Activated CD8-positive, alpha-beta memory T cell treated with anti-CD3 and anti-CD28 coated beads for 24 hours (primary cell): ENCODE results near the gene PSMG2.
A peak's percentile ranks its signal among the peaks of the same experiment; 100 is the strongest.

Source experiments
- DNase-seq: peaks from one replicate; pipeline ENCODE4 v3.0.0-alpha.2; 2020

PSMG2 gene, protein sequence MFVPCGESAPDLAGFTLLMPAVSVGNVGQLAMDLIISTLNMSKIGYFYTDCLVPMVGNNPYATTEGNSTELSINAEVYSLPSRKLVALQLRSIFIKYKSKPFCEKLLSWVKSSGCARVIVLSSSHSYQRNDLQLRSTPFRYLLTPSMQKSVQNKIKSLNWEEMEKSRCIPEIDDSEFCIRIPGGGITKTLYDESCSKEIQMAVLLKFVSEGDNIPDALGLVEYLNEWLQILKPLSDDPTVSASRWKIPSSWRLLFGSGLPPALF

DNA sequence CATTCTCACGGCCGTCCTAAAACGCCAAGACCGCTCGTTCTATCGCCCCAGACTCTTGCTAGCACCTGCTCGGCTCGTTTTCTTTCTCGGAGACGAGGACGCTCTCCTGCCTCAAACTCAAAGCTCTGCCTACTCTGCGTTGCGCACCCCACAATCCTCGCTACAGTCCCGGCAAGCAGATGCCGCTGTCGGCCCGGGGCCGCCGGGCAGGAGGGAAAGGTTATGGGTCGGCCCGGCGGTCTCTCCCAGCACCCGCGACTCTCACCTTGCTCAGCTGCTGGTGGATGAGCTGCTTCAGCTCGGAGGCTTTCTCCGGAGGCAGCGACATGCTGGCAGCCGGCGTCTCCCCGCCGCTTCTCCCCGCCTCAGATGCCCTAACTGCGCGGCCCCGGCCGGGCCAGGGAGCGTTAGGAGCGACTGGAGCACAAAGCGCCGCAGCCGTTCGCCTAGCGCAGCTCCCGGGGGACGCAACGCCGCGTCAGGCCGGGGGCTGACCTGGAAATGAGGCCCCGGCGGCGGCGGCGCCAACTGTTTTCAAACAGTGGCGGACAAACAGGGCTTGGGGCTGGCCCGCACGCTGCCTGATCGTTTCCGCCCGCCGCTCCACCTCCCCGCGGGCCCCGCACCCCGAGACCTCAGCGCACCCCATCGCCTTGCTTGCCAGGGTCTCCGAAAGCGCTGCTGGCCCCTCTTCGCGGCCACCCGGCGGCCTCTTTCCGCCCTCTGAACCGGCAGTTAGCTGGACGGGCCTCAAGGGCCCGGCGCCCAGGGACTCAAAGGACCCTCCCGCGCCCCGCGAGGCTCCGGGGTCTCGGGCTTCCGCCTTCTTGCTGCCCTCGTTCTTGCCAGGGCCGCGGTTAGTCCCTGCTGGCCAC, at the start of gene PSMG2, which contains the start of gene CEP76:
Gene PSMG2, plus strand, starts transcription at position 822 of the 875 bp plus-strand sequence. CDS start 66 bp downstream, outside the sequence.
Gene CEP76, minus strand, starts transcription at position 503 of the 875 bp plus-strand sequence. Its CDS starts 175 bp downstream, at position 328.
- DNase-seq = peak; percentile 96

DNA sequence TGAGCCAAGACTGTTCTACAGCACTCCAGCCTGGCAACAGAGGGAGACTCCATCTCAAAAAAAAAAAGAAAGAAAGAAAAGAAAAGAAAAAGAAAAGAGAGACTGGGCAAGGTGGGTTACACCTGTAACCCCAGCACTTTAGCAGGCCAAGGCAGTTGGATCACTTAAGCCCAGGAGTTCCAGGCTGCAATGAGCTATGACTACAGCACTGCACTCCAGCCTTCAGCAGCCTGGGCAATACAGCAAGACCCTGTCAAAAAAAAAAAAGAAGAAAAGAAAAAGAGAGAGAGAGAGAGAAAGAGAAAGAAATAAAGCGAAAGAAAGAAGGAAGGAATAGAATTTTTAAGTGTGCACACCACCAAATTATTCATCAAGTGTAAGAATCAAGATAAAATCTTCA, 47.9 kb upstream of the PSMG2 start:
- DNase-seq = no peak

DNA sequence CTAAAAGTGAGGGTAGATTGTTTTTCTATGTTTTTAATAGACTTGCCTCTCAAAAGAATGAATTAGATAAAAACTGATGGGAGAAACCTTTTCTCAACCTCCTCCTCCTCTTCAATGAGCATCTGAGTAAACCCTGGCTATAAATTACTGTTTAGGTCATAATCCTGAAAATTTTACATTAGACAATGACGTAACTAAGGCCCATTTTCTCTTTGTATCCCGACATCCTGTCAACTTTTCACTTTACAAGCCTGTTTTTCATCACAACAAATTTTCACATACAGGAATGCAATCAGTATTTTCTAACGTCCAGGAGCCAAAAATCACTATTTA, 46.3 kb upstream of the PSMG2 start:
- DNase-seq = no peak

DNA sequence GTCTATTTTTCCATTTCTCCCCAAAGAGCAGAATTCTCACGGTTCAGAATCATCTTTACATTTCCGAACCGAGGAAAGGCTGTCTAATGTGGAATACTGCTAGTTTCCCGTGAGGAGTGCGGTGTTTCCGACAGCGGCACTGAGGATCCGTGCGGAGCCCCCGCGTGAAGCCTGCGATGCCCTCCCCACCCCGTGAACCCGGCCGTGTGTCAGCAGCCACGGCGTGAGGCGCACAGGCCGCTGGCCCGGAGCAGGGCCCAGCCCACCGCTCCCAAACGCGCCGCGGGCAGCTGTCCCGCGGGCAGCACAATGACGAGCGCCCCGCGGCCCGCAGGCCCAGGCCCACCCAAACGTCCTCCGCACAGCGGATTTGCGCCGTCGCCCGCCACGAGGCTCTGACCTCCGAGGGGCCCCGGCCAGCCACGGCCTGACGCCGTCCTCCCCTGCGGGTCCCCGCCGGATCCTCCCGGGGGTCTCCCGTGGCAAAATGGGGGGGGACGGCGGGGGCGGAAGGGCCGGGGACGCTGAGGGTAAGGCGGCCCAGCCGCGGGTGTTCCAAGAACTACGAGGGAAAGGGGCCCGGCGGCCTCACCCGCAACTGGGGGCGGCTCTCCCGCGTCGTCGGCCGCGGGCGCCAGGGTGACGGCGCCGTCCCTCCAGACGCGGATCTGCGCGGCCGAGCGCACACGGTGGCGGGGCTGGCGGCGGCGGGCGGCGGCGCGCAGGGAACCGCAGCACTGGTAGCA, 45.7 kb upstream of the PSMG2 start:
- DNase-seq = no peak

DNA sequence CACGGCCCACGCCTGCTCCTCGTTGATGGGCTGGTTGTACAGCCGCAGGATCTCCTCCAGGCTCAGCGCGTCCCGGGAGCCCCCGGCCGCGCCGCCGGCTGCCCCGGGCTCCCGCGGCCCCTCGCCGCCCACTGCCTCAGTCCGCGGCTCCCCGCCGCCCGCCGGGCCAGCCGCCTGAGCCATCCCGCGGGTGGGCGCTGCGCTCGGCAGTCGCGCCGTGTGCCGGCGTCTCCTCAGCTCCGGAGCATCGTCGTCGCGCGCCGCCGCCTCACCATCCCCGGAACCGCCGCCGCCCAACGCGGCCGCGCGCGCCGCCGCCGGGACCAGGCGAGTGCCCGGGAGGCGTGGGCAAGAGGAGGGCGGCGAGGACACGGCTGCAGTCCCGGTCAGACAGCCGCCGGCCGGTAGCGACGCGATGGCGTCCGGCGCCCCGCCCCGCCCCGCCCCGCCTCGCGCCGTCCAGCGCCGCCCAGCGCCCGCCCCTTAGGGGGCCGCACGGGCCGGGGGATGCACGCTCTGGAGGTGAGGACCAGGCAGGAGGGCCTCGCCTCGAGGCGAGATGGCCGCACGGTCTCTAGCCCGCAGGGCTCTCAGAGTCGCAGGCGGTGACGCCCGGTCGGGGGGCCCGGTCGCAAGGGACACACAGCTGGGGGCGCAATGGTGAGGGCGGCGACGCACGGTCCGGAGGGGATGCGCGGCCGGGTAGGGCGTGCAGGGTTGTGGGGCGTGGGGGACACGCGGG, 45.0 kb upstream of the PSMG2 start, which contains the start of gene SPIRE1:
Gene SPIRE1, minus strand, starts transcription at position 424 of the 742 bp plus-strand sequence. Its CDS starts 241 bp downstream, at position 183.
- peak; percentile 80 for DNase-seq

DNA sequence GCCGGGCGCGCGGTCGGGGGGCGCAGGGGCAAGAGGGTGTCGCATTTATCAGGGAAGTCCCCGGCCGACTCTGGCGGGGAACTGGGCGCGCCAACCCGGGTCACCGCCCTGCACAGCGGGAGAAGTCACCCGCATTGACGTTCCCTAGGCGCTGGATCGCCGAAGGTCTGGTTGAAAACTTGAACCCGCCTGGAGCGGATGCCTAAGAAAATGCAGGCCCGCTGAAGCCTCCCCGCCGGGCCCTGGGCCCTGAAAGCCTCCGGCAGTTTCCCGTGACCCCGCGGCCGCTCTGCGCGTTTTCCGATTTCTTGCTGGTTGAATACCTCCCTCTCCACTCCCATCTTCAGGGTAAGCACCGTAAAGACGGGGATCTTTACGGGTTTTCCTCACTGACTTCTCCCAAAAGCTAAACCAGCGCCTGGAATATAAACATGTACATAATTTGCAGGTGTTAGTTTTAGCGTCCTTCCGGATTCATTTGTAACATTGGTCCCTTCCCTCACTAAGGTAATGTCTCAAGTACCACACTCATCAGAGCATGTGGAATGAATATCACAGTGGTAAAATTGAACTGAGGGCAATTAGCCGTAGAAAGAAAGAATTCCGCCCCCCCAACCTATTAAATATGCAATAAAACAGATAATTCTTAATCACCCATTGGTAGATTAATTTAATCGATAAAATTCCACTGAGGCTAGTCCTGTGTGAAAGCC, 44.3 kb upstream of the PSMG2 start:
- DNase-seq = no peak

DNA sequence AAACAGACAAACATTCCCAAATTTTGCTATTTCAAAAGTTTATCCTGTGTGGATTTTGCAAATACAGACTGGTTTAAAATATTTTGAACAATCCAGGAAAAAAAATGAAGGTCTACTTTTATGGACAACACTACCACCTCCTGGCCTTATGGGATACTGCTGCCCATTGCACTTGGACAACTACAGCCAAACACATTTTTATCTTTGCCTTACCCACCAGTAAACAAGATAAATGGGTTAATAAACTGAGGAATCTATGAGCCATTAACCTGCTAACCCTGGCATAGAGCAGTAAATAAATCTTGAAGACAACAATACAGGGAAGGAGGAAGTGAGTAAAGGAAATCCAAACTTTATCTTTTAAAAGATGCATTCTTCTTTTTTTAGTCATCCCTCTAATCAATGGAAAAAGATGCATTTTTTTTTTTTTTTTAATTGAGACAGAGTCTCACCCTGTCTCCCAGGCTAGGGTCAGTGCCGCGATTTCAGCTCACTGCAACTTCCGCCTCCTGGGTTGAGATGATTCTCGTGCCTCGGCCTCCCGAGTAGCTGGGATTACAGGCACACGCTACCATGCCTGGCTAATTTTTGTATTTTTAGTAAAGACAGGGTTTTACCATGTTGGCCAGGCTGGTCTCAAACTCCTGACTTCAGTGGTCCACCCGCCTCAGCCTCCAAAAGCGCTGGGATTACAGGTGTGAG, 42.8 kb upstream of the PSMG2 start:
- DNase-seq = no peak

DNA sequence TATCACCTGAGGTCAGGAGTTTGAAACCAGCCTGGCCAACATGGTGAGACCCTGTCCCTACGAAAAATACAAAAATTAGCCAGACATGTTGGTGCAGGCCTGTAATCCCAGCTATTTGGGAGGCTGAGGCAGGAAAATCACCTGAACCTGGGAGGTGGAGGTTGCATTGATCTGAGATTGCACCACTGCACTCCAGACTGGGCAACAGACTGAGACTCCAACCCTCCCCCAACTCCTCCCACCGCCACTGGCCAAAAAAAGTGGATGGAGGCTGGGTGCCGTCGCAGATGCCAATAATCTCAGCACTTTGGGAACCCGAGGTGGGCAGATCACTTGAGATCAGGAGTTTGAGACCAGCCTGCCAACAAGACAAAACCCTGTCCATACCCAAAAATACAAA, 34.8 kb upstream of the PSMG2 start:
- no peak for DNase-seq

DNA sequence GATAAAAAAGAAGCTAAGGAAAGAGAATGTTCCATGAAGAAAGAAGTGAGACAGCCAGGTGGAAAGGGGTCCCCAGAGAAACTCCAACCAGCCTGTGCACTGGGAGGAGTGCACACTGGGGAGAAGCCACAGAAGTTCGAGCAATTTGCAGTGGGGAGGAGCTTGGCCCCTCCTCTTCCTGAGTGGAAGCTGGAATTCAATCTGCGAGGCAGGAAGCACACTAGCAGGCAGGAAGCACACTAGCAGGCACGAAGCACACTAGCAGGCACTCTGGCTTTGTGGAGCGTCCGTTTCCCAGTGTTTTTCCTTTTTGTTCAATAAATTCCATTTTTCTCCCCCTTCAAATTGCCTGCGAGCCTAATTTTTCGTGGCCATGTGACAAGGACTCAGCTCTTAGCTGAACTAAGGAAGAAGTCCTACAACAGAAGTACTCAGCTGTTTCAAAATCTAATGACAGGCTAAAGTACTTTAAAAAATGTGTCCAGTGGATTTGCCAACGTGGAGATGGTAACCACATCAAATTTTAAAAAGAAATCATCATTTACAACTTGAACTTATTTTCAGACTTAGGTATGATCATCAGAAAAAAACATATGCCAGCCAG, 23.6 kb upstream of the PSMG2 start:
- DNase-seq = no peak

DNA sequence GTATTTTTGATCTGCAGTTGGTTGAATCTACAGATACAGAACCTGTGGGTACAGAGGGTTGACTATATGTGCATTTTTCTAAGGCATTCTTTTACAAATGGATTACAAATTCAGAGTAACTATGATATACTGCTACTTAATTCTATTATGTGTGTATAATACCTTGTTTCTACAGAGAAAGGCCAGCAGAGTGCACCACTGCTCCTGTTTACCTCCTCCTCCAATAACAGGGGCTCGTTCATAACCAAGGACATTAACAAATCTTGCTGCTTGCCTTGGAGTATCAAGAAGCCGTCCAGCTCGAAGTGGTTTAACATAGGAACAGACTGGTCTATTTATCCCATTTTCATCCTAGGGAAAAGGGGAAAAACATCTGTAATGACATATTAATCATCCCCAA, 16.7 kb upstream of the PSMG2 start:
- no peak for DNase-seq

DNA sequence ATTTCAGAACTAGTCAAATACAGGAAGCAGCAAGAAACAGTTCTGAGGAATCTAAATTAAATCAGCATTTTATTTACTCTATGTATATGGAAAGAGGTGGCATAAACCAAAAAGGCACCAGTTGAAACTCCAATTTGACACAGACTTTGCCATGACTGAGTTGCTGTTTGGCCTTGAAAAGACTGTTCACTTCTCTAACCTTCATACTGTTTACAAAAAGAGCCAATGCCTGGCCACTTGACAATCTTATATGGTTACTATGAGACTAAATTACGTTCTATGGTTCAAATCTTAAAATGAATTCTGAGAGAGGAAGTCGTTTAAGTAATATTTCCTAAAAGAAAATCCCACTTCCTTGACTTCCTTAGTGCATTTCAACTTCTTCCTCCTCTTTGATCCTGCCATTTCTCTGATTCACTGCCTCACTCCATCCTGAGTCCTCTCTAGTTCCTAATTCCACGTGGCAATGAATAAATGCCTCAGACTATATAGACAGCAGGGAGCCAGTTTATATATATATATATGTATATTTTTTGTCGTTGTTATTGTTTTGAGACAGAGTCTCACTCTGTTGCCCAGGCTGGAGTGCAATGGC, 13.5 kb upstream of the PSMG2 start:
- DNase-seq = no peak

DNA sequence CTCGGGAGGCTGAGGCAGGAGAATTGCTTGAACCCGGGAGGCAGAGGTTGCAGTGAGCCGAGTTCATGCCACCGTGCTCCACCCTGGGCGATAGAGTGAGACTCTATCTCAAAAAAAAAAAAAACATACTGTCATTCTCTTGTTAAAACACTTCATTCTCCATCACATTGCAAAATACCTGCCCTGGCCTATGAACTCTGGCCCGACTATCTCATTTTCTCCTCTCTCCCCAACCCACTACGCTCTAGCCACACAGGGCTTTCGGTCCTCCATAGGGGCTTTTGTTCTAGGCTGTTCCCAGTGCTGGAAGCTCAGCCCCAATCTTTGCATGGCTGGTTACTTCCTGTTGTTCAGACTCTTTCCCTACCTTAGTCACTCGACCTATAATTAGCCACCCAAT, 10.6 kb upstream of the PSMG2 start:
- no peak for DNase-seq

DNA sequence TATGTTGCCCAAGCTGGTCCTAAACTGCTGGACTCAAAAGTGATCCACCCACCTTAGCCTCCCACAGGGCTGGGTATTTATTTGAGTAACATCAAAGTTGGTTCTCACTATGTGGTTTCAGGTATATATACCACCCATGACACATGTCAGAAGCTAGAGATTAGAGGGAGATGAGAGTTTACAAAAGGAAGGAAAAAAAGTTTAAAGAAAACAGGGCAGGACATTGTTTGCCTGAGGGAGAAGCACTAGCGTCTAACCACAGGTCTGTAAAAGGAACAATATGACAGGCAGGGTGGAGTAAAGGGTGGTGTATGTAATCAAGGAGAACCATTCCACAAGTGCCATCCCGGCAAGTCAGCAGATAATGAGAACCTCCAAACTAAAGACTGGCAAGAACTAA, 8.8 kb upstream of the PSMG2 start:
- DNase-seq = no peak

DNA sequence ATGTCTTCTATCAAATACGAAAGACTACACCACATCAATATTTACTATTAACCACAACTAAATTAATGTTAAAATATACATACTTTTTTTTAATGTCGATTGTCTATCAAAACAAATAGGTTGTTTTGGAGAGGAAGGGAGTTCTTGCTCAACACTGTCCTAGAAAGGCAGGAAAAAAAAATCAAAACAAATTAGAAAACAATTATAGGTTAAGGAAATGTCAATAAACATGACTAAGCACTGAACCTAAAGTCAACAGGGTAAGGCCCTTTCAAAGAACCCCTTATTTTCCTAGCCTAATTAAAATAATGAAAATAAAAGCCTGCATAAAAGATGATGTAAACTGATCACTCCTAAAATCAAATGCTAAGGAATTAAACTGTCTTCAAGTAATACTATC, 3.1 kb upstream of the PSMG2 start:
- DNase-seq = no peak

DNA sequence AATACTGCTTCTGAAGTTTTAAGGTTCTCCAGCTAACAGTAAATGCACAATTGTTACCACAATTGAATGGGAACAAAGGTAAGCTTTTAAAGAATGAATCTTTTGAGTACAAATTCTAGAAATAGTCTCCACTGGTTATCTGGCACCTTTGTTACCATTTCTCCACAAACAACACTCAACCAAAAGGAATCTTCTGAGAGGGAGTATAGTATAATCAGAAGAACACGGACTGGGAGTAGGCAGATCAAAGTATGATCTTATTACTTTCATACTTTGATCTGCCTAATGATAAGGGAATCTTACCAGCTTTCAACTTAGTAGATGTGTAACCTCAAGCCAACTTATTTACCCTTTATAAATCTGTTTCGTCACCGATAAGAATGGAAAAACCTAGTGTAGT, 1.7 kb upstream of the PSMG2 start:
- no peak for DNase-seq

DNA sequence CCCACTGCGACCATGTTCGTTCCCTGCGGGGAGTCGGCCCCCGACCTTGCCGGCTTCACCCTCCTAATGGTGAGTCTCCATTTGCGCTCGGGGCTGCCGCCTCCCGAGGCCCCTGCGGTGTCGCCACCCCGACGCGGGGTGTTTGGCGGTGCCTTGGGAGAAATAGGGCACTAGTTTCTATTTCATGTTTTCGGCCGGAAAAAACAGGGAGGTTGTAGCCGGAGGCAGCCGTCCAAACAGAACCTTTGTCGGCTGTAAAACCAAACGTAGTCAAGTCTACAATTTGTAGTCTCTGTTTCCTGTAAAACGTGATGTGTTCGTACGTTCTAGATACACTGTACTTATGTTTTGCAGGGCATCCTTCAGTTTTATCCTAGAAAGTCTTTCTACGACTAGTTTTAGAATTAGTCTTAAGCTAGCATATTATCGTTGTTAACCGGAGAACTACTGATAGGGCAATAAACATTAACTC, 290 bp downstream of the PSMG2 start:
- DNase-seq = no peak

DNA sequence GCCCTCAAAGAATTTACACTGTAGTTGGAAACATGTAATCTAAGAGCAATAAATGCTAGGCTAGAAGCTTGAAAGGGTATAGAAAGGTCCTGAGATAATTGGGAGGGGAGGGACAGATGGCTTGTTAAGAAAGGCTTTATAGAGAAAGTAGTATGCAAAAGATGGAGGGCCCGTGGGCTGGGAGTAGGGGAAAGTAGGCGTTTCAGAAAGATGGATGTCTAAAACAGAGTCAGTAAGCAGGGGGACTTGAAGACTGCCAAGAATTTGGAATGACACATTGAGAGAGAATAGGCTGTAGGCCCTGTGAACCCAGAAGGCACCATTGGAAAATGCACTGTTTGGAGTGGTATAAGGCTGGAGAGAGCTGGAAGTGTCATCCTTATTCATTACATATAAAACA, 822 bp downstream of the PSMG2 start:
- no peak for DNase-seq

DNA sequence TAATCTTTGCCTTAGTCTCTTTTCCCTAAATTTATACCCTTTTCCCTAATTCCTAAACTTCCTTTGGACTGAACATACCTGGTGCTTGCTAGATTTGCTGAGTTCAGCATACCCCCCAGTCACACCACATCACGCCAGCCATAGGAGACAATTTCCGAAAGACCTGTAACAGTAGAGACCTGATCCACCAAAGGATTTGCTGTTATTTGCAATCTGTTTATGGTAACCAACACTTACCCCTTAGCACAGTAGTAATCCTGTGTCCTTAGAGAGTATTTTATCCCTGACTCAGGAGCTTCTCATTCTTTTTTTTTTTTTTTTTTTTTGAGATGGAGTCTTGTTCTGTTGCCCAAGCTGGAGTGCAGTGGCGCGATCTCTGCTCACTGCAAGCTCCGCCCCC, 8.6 kb downstream of the PSMG2 start:
- no peak for DNase-seq

DNA sequence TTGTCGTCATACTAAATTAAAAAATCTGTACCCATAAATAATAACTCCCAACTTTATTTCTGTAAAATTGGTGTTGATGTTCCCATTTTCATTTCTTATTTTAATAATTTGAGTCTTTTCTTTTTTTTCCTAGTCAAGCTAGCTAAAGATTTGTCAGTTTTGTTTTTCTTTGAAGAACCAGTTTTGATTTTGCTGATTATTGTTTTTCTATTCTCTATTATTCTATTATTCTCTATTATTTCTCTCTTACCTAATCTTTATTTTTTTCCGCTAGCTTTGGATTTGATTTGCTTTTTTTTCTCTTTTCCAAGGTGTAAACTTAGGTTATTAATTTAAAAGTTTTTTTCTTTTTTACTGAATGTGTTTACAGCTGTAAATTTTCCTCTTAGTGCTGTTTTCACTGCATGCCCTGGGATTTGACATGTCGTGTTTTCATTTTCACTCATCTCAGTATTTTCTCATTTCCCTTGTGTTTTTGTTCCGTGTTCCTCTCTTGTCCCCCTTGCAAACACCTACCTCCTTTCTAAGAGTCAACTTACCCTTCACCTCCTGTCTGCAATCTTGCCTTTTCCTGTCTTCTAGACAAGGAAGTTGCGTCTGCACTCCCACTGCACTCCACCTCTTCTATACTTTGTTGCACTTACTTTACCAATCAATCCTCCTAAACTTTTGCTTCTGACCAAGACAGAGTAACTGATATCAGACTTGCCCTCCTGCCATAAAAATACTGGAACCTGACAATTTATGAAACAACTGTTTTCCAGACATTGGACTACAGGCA, 18.8 kb downstream of the PSMG2 start:
- DNase-seq = no peak

DNA sequence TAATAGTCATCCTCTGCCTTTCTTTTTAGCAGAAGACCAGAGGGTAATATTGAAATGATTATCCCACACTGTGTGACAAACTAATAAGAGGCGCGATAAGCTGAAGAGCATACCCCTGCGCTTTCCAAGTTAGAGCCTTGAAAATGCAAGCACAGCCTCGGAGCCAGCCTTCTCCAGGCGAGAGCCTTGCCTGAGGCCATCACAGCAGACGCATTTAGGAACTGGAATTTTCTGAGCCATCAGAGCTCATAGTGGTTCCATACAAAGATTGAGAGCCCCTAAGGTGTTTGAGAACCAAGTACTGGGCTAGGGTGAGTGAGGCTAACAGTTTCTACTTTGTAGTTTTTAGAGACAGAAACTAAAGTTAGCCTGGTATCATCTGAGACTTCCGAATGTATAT, 19.9 kb downstream of the PSMG2 start:
- DNase-seq = no peak
